GM21390 (cell line): Measurements from ENCODE around the gene WDR4.
"Not testable (repeated sequence)": the region's sequence is repeated elsewhere in the genome, so short reads cannot be mapped to it uniquely, and the experiment has no call there.

Experiments used
- ATAC-seq: cut with Tn5 transposase; IDR thresholded peaks from one replicate; pipeline ENCODE4 v1.9.1; 2021; ENCODE audit not compliant: unreplicated experiment

WDR4 gene

DNA sequence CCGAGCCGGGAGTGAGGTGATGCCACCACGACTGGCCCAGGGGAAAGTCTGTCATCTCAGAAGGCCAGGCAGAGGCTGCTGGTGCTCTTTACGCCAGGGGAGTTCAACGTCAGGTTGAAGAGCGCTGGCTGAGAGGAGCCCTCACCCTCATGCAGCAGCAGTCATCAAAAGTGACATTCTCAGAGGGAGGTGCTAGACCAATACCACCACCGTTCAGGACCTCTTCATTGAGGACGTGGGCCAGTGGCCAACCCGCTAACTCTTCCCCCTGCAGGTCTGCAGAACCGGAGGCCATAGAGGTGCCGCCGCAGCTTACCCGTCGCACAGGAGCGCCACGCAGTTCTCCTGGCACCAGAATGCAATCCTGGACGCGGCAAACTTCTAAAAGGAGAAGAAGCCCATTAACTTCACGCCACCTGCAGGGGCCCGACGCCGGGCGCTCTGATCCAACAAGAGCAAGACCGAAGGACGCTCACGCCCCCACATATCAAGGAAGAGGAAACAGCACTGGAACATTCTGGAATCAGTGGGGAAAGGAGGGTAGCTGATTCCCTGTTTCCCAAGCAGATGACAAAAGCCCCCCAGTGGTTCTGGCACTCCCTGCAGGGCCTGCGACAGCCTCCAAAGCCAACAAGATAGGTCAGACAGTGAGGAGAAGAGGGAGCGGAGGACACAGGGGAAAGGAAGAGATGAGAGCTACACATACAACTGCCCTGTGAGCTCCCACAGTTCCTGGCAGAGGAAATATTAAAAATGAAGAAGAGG is 24.9 kb downstream of the WDR4 start:
- no peak for ATAC-seq

DNA sequence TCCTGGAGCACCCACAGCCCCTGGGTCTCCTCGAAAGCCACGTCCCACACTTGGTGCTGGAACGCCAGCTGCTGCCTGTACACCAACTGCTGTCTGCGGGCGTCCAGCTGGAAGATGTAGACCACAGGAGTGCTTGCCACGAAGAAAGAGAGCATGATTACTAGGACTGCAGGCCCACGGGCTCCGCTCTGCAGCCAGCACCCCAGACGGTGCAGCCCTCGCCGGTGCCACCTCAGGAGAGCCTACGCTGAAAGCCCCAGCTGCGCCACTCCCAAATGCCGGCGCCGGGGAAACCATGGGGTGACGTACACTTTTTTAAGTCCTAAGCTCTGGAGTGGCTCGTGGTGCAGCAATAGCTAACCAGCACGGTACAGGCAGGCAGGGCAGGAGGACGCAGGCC is 25.7 kb downstream of the WDR4 start:
- no peak for ATAC-seq

DNA sequence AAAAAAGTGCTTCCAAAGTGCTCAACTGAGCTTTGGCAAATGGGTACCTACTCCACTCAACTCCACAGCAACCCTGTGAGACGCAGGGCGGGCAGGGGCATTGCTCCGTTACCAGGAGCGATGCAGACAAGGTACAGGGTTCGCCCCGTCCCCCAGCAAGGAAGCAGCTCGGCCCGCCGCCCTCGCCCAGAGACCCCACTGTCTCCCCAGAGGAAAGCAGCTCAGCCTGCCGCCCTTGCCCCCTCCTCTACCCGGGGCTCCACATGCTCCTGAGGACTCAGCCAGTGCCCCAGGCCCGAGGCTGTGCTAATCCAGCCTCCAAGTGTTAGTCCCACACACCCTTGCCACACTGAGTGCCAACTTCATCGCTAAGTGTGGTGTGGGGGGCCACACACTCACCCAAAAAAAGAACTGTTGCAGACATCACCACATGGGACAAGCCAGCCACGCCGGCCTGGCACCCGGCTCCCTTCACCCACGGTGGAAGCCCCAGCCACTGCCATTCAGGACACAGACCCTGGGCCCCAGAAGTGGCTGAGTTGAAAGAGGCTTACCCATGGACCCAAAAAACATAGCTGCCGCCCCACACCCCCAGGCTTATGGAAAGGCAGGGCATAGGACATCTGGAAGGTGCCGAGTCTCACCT is 26.3 kb downstream of the WDR4 start:
- ATAC-seq: no peak

DNA sequence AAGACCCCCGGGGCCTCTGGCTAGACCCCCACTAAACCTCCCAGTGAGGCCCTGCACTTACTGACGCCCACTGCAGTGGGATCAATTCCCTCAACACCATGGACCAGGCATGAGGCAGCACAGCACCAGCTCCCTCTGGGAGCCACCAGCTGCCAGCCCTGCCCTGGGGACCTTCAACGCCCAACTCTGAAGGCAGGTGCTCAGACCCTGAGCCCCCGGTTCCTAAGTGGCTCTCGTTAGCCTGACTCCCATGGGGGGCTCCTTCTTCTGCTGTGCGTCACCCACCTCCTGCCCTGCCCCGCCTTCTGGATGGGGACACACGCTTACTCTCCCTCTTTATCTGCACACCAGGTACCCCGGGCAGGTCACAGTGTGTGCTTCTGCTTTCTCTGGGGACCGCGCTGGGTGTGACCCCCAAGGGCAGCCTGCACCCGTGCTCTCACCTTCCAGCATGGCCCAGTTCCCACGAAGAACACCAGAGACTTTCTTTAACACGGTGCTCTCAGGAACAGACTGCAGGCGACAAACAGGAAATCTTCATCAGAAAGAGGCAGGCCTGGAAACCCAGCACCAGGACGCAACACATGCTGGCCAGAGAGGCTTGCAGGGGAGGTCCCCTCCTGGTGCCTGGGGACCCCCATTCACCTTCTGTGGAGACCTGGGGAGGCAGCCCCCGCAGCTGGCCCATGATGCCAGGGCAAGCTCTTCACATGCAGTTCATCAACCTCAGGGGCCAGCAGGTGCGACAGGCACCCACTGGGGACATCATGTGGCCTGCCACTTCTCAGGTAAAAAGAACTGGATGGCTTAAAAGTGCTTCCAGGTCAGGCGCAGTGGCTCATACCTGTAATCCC is 27.3 kb downstream of the WDR4 start:
- no peak for ATAC-seq

DNA sequence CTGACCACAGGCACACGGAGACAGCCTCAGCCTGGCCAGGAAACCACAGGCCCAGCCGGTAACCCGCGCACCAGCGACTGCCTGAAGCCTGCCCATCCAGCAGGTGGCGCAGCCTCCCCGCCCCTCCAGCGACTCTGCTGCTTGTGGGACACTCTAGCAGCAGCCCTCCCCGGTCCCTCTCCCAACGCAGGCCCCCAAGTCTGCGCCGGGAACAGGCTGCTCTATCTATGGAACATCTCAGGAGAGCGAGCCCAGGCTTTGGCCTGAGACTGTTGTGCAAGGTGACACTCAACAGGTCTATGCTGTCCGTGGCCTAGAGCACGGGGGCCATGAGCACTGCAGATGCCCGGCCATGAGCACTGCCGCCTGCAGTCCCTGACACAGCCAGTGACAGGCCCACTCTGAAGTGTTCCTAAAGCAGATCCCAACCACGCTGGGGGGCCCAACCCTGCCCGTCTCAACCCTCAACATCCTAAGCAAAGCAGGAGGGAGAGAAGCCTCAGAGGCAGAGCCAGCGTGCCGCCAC is 28.4 kb downstream of the WDR4 start:
- ATAC-seq: no peak

DNA sequence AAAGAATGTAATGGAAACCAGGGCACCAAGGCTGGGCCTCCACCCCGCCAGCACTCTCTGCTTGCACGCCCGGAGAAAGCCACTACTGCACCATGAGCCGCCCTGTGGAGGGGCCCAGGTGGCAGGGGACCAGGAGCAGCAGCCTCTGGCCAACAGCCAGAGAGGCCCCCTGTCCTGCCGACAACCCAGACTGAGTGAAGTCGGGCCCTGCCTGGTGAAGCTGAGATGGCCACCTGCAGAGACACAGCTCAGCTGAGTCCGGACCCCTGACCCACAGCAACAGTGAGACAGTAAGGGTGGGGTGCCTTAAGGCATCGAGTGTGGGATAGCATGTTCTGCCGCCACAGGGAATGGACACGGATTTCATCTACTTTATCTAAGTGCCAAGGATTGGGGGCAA is 28.9 kb downstream of the WDR4 start:
- ATAC-seq: no peak

DNA sequence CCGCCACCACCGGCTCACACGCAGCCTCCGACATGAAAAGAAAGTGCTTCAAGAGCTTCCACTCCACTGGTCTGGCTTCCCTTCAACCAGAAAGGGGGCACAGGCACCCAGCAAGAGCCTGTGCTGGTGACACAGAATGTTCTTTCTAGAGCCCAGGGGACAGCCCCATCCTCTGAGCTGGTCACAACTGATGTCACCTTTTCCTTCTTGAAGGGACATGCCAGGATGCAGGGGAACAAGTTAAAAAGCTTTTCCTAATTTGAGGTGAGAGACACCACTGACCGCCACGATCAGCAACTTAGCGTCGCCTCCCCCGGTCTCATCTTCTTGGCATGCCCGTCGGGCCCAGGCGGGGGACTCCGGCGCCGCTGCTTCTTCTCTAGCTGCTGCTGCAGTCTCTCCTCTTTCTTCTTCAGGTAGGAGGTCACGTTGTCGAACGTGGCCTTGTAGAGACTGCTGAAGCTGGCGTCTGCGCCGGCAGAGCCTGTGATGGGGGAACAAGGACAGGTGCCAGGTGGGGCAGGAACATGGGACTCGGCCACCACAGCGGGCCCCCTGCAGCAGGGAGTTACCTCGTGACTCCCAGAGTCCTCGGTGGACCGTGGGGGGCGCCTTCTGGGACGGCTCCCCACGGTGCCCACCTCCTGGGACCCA is 29.5 kb downstream of the WDR4 start:
- no peak for ATAC-seq

DNA sequence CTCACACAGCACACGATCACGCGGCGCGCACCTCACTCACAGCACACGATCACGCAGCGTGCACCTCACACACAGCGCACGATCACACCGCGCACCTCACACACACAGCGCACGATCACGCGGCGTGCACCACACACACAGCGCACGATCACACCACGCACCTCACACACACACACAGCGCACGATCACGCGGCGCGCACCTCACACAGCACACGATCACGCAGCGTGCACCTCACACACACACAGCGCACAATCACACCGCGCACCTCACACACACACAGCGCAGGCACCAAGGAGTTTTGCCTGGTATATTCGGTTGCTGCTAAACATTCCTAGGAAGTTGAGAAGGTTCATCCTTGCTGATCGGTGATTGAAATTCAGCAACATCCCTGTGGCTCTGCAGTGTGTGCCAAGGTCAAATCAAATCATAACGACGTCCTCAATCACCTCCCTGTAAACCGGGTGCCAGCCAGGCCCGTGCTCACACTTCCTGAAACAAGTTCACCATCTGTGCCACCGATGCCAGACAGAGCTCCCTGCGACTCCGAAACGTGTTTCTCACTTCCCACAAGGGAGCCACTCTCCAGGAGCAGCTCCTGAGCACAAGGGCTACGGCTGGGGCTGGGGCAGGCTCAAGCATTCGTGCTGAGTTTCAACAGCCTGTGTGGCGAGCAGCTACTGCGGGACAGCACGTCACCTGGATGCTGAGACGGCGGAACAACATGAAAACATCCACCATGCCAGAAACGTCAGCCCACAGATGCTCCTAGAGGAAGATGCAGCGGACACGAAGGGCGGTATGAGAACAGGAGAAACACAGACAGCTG is 30.2 kb downstream of the WDR4 start:
- no peak for ATAC-seq

DNA sequence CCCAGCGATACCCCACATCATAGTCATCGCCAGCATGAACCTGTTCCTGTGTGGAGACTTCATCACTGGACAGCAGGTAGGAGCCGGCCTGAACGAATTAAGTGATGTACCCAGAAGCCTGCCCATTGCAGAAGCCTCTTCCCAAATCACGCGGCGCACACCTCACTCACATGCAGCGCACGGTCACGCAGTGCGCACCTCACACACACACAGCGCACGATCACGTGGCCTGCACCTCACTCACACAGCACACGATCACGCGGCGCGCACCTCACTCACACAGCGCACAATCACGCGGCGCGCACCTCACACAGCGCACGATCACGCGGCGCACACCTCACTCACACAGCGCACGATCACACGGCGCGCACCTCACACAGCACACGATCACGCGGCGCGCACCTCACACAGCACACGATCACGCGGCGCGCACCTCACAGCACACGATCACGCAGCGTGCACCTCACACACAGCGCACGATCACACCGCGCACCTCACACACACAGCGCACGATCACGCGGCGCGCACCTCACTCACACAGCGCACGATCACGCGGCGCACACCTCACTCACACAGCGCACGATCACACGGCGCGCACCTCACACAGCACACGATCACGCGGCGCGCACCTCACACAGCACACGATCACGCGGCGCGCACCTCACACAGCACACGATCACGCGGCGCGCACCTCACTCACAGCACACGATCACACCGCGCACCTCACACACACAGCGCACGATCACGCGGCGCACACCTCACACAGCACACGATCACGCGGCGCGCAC is 31.0 kb downstream of the WDR4 start:
- ATAC-seq: not testable (repeated sequence)

DNA sequence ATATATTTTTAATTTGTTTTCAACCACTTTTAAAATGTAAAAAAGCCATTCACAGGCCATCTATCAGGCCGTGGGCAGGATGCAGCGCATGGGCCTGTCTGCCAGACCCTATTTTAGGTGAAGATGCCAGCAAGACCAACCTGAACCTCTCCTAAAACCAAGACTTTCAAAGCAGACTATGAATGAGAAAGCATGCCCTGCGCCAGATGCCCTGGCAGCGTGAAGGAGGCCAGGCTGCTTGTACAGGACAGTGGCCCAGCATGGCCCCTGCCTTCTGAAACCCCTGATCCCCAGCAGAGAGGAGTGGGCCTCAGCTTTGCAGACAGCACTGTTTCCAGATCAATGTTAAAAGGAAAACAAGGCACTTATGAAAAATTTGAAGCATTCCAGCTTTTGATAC is 31.6 kb downstream of the WDR4 start:
- no peak for ATAC-seq

DNA sequence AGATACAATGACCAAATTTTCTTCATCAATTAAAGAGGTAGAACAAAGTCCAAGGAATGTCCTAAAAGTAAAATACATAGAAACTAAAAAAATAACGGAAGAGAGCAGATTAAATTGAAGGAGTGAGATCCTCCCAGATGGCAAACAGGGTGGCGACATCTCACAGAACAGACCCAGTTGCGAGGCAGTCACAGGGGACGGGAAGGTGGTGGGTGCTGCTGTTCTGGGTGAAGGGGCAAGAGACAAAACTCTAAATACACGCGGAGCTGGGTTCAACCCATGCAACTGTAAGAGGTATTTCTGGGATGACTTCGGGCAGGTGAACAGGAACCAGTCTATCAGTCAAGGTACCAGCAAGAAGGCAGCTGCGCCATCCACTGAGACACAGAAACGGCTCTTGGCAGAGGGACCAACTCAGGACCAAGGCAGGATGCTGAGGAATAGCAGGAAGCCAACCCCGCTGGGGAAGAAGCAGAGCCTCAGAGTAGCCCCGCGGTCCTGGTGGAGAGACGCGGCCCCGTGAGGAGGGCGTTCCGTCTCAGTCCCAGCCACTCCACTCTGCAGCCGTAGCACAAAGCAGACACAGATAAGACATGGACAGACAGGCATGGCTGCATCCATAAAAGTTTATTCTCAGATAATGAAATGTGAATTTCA is 32.2 kb downstream of the WDR4 start:
- no peak for ATAC-seq

DNA sequence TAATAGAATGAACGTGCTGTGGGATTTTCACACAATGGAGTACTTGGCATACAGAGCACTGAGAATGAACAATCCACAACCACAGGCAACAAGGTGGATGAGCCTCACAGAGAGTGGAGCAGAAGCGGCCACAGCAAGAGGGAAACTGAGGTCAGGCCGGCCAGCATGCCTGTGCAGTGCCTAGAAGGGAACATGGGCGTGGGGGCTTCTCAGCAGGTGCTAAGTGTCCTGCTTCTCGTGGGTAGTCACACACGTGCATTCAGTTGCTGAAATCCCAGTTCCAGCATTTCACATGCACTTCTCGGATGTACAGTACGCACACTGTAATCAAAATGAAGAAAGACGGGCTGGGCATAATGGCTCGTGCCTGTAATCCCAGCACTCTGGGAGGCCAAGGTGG is 33.1 kb downstream of the WDR4 start:
- ATAC-seq: no peak

DNA sequence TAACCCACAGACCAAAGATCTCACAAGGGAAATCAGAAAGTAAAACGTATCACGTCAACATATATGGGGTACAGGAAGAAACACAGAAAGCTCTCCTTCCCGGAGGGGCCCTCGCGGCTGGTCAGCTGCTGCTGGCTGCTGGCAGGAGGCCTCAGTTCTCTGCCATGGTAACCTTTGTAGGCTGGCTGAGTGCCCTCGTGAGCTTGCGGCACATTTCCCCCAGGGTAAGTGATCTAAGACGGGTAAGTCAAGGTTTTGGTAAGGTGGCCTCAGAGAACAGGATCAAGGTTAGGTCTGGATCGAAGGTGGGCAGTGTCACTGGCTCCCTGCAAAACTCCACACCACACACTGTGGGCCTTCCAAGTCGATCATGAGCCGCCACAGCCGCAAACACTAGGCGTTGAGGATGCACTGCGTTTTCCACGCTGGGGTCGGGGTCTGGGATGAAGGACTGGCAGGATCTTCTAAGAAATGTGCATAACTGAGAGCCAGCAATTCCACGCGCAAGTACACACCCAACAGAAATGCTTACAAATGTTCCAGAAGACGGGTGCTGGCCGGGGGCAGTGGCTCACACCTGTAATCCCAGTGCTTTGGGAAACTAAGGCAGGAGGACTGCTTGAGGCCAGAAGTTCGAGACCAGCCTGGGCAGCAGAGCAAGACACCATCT is 33.9 kb downstream of the WDR4 start:
- ATAC-seq: no peak

DNA sequence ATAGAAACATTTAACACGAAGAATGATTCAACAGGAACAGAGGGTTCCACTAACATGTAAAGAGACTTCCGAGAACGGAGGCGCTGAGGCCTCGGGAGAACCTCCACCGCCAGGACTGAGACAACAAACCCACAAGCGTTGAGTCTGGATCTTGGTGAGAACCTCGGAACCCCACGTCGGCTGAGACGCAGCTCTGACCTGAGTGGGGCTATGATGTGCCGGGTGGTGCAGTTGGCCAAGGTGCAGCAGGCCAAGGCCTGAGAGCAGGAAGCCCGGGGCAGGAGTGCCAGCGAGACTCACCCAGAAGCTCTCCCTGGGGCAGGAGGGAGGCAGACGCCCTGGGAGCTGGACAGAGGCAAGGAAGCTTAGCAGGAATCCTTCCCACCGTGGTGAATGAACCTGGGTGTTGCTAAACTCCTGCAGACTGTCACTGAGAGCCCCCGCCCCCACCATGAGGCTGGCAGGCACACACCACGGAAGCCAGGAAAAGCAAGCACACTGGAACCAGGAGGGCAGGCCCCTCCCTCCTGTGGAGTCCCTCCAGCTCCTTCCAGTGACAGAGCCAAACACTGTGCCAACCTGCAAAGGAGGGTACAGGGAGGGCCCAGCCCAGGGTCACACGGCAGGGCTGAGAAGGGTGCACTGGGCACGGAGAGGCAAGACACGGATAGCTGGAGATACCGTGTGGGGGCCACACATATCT is 34.8 kb downstream of the WDR4 start:
- ATAC-seq: no peak

DNA sequence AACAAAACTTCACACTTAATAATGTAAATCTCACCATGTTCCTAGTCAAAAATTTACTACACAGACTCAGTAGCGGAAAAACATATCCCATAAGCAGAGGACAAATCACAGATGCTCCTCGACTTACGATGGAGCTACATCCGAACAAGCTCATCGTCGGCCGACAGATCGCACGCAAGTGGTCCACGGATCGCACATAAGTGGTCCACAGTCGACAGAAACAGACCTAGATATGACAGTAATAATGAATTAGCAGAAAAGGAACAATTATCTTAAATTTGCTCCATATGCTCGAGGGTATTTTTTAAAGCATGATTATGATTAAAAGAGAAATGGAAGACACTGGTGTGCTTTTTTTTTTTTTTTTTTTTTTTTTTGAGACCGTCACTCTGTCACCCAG is 36.3 kb downstream of the WDR4 start:
- no peak for ATAC-seq

DNA sequence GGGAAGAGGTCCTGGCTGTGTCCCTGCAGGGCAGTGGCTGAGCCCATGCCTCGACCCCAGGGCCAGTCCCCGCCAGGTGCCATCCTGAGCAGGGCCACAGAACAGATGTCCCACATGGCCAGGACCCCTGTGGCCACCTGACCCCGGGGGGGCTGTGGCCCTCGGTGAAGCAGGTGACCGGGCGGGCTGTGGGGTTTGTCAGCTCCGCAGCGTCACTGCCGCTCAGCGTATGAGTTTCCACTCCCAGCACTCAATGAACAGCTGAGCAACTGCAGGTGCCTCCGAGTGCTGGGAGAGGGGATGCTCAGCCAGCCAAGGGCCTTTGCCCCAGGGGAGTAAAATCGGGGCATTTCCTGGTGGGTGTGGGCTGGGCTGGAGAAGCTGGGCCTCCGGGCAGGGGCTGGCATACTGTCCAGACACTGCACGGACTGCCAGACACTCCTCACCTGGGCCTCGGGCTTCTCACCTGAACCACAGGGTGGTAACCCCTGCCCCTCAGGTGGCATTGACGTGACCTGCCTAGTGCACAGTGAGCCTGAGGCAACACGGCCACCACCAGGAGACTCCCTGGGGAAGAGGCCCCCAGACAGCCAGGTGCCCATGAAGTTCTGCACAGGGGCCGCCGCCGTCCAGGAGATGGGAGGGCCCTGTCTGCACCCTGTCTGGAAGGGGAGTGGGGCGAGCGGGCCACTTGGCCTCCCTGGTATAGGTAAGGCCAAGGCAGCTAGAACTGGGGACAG is 37.3 kb downstream of the WDR4 start:
- not testable (repeated sequence) for ATAC-seq
